ENCODE measurements around the gene BHLHE23. TPM values are rescaled to one million over a fixed set of nuclear protein-coding genes. Genes with fewer than 3 reads are reported as not detected.

BHLHE23 gene
- polyA plus RNA-seq (ENCODE audit: insufficient read length in 4 of 4): not detected

DNA sequence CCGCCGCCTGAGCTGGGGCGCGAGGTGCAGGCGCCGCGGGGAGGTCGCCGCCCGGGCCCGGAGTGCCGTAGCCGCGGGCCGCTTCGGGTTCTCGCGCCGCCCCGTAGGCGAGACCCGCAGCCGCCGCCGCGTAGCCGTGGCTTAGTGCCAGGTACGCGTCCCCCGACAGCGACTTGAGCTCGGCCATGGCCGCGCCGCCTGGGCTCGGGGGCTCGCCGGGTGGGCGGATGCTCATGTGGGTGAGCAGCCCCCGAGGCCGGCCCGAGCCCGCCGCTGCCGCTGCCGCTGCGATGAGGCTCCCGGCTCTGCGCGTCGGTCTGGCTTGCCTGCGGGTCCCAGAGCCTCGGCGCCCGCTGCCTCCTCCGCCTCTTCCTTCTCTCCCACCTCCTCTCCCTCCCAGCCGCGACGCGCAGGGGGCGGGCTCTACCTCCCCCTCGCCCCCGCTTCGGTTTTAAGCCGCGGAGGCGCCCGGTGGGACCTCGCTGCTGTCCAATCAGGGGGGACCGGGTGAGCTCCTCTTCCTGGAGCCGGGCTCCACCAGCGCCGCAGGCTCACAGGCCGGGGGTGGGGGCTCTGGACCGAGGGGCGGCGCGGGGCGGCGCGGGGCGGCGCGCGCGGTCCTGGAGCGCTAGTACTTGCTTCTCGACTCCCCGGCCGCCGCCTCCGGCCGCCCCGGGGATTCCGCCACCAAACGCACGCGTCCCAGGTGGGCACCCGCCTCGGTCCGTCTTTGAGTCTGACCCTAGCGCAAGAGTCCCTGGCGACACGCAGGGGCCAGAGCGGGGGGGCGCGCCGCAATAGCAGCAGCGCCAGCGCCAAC, at the start of gene BHLHE23:
BHLHE23 (minus strand) TSS at position 425 of the 820 bp plus-strand sequence; CDS start at position 235, 190 bp downstream.
- DNase-seq (ENCODE audit: low read depth in 4 of 4, low spot score in 3 of 4): no peak

- DNase-seq (ENCODE audit: low read depth in 4 of 4, low spot score in 3 of 4): no peak
Observed at GRCh38 chr20:63055575-63056235, 48.9 kb upstream of the BHLHE23 start.

DNA sequence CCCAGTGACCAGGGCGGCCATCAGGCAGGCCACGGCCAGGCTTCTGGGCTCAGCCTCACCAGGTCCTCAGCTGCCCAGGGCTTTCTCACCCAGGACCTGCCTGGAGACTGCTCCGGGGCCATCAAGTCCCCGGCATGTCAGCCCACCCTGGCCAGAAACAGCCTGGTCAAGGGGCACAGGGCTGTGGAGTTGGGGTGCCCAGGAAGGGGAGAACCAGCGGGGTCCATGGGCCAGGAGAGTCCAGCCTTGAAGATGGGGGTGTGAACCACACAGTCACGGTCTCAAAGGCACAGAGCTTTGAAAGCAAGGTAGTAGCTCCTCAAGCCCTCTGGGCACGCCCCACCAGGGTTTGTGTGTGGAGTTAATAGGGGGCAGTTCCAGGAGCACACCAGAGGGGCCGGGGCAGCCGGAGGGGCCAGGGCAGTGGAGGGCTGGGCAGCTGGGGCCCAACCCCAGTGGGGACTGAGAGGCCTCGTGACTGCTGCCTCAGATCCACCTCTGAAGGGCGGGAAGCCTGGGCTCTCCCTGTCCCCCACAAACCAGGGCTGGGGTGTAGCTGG, 48.0 kb upstream of the BHLHE23 start:
- no peak for DNase-seq (ENCODE audit: low read depth in 4 of 4, low spot score in 3 of 4)

DNA sequence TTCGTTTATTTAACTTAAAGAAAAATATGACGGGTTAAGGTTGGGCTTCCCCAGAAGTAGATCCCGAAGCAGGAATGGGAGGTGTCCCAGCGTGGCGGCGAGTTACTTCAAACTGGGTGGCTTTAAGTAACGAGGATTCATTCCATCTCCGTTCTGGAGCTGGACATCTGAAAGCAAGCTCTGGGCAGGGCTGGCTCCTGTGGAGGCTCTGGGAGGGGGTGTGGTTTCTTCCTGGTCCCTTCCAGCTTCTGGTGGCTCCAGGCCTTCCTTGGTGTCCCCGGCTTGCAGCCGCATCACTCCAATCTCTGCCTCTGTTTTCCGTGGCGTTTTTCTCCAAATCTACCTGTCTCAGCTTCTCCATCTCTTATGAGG, 47.3 kb upstream of the BHLHE23 start:
- DNase-seq (ENCODE audit: low read depth in 4 of 4, low spot score in 3 of 4): no peak

GRCh38 chr20:63053432-63054102, 46.8 kb upstream of the BHLHE23 start:
- no peak for DNase-seq (ENCODE audit: low read depth in 4 of 4, low spot score in 3 of 4)

GRCh38 chr20:63052571-63053431, 46.0 kb upstream of the BHLHE23 start:
- DNase-seq (ENCODE audit: low read depth in 4 of 4, low spot score in 3 of 4): no peak

GRCh38 chr20:63051911-63052310, 45.1 kb upstream of the BHLHE23 start:
- no peak for DNase-seq (ENCODE audit: low read depth in 4 of 4, low spot score in 3 of 4)

GRCh38 chr20:63051186-63051860, 44.6 kb upstream of the BHLHE23 start:
- DNase-seq (ENCODE audit: low read depth in 4 of 4, low spot score in 3 of 4): no peak

- no peak for DNase-seq (ENCODE audit: low read depth in 4 of 4, low spot score in 3 of 4)
Observed at GRCh38 chr20:63050406-63050805, 43.6 kb upstream of the BHLHE23 start.

DNA sequence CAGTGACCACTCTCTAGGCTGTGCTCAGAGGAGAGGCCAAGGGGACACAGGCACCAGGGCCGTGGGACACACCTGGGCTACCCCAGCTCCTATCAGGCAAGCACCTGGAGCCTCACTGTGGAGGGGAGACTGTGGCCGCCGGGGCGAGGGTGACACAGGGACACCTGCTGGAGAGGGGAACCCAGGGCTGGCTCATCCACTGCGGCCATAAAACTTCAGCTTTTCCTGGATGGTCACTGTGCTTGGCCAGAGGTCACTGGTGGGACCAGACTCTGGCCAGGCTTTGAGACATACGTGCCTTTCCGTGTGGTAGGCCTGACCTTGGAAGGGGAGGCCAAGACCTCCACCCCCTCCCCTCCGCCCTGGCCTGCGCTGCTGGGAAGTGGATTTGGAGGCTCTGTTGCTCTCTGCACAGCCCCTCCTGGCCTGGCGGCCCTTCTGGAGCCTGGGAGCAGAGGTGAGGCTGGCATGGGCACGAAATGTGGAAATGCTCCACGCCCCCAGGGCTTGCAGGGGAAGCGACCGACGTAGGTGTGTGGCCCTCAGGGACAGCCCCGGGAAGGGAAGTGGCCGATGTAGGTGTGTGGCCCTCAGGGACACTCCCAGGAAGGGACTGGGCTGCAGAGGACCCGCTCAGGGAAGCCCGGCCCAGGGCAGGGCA, 42.9 kb upstream of the BHLHE23 start:
- DNase-seq (ENCODE audit: low read depth in 4 of 4, low spot score in 3 of 4): no peak

GRCh38 chr20:63049191-63049518, 42.4 kb upstream of the BHLHE23 start:
- no peak for DNase-seq (ENCODE audit: low read depth in 4 of 4, low spot score in 3 of 4)

DNA sequence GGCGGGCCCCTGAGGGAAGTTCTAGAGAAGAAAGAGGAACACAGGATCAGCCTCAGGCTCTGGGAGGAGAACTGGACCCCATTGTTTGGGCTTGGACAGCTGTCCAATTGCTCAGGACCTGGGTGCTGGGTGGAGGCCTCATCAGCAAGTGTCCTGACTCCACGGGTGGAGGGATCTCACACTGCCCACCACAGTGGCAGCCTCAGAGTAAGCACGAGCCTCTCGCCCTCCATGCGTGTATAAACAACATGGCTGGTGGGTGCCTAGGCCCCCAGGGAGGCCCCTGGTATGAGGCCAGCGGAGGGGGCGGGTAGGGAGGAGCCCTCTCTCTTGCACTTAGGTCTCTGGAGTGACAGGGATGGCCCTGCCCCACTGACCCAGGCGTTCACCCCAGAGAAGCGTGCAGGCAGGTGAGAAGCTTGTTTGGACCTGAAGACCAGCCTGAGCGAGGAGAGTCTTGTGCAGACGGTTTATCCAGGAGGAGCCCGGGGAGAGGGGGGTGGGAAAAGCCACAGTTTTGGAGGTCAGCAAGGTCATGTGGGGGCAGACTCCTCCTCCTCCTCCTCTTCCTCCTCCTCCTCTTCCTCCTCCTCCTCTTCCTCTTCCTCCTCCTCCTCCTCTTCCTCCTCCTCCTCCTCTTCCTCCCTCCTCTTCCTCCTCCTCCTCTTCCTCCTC, 41.9 kb upstream of the BHLHE23 start:
- DNase-seq (ENCODE audit: low read depth in 4 of 4, low spot score in 3 of 4): no peak

DNA sequence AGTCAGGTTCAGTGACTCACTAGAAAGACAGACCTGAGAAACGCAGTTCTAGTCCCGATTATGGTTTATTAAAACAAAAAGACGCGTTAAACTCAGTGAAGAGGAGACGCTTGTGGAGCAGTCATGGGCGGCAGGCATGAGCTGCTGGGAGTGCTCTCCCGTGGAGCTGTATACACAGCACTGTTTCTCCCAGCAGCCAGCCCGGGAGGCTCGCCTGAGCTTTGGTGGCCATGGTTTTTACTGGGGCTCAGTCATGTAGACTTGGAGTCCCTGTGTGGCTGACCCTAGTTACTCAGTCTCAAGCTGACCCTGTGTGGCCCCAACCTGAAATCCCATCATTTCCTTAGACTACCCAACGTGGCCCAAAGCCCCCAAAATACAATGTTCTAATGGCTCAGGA, 41.2 kb upstream of the BHLHE23 start:
- no peak for DNase-seq (ENCODE audit: low read depth in 4 of 4, low spot score in 3 of 4)

DNA sequence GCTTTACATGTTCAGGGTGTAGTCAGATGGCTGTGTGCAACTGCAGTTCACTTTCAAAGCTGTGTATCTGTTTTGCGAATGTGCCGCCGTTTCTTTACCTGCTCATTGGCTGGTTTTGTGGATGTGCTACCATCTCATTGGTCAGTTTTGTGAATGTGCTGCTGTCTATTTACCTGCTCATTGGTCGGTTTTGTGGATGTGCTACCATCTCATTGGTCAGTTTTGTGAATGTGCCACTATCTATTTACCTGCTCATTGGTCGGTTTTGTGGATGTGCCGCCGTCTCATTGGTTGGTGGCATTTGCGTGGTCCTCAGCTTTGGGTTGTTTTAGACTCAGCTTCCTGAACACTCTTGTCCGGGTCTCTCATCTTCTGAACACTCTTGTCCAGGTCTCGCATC, 40.5 kb upstream of the BHLHE23 start:
- no peak for DNase-seq (ENCODE audit: low read depth in 4 of 4, low spot score in 3 of 4)

DNA sequence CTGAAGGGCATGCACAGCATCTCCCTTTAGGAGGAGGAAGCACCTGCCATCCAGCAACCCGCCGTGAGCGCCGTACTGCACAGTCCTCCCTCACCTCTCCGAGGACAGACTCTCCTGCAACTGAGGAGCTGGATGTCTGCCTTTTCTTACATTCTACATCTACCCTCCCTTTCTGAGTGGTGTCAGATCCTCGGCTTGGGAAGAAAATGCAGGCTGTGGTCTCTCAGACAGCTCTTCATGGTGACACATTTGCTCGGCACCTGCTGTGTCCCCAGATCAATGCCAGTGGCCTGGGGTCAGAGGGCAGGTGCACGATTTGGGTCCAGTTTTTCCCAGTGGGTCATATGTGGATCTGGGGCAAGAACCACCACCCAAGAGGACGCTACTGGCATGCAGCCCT, 40.1 kb upstream of the BHLHE23 start:
- DNase-seq (ENCODE audit: low read depth in 4 of 4, low spot score in 3 of 4): no peak

GRCh38 chr20:63045991-63046390, 39.2 kb upstream of the BHLHE23 start:
- no peak for DNase-seq (ENCODE audit: low read depth in 4 of 4, low spot score in 3 of 4)

GRCh38 chr20:63045401-63045800, 38.6 kb upstream of the BHLHE23 start:
- no peak for DNase-seq (ENCODE audit: low read depth in 4 of 4, low spot score in 3 of 4)

- no peak for DNase-seq (ENCODE audit: low read depth in 4 of 4, low spot score in 3 of 4)
Observed at GRCh38 chr20:63044605-63045004, 37.8 kb upstream of the BHLHE23 start.

GRCh38 chr20:63044204-63044600, 37.4 kb upstream of the BHLHE23 start:
- DNase-seq (ENCODE audit: low read depth in 4 of 4, low spot score in 3 of 4): no peak

Data from left renal pelvis (tissue), 4 donors.